ENCODE data around the gene AGBL4.

DNA sequence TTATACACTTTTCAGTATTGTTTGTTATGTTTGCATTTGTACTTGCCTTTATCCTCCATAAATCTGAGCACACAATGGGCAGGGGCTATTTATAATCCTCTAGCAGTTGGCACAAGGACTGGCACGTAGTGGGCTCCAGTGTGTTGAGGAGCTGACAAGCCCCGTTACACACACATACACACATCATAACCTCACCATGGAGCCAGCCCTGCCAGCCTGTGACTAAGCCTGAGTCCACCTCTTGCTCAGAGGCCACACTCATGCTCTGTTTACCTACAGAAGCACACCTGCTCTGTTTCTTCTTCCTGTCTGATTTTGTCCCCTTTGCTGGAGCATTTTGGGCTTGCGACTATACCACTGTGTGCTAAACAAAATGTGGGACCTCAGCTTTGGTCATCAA, 1487.3 kb downstream of the AGBL4 start:
- TF ChIP-seq, protein P1, sequence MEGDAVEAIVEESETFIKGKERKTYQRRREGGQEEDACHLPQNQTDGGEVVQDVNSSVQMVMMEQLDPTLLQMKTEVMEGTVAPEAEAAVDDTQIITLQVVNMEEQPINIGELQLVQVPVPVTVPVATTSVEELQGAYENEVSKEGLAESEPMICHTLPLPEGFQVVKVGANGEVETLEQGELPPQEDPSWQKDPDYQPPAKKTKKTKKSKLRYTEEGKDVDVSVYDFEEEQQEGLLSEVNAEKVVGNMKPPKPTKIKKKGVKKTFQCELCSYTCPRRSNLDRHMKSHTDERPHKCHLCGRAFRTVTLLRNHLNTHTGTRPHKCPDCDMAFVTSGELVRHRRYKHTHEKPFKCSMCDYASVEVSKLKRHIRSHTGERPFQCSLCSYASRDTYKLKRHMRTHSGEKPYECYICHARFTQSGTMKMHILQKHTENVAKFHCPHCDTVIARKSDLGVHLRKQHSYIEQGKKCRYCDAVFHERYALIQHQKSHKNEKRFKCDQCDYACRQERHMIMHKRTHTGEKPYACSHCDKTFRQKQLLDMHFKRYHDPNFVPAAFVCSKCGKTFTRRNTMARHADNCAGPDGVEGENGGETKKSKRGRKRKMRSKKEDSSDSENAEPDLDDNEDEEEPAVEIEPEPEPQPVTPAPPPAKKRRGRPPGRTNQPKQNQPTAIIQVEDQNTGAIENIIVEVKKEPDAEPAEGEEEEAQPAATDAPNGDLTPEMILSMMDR (IDR thresholded peaks at IDR 0.05; ENCODE audit: borderline replicate concordance, extremely low read depth, low read length, poor library complexity, severe bottlenecking): no peak
- no peak for TF ChIP-seq EZH2 (IDR thresholded peaks at IDR 0.05; ENCODE audit: borderline replicate concordance, low read depth, low read length, severe bottlenecking)
